GM18511 (cell line): ENCODE measurements around the gene RETREG2.

Experiments
- ATAC-seq: cut with Tn5 transposase; IDR thresholded peaks from one replicate; pipeline ENCODE4 v1.9.1; 2021; ENCODE audit warnings: mild to moderate bottlenecking, moderate library complexity; ENCODE audit not compliant: unreplicated experiment

RETREG2 gene

GRCh38 chr2:219177552-219178376, at the start of gene RETREG2:
RETREG2 (plus strand) TSS chr2:219178275; CDS start chr2:219178353, 78 bp downstream.
- peak; percentile 49 for ATAC-seq

GRCh38 chr2:219128396-219128795, 49.7 kb upstream of the RETREG2 start:
- no peak for ATAC-seq

- no peak for ATAC-seq
Observed at GRCh38 chr2:219129589-219129988, 48.5 kb upstream of the RETREG2 start.

- no peak for ATAC-seq
Observed at GRCh38 chr2:219131327-219131726, 46.7 kb upstream of the RETREG2 start.

GRCh38 chr2:219131744-219132143, 46.3 kb upstream of the RETREG2 start:
- no peak for ATAC-seq

GRCh38 chr2:219133976-219134375, 44.1 kb upstream of the RETREG2 start:
- ATAC-seq, result no peak

GRCh38 chr2:219140722-219141121, 37.4 kb upstream of the RETREG2 start:
- ATAC-seq, result no peak

GRCh38 chr2:219142329-219142728, 35.7 kb upstream of the RETREG2 start:
- no peak for ATAC-seq

- ATAC-seq, result no peak
Observed at GRCh38 chr2:219149667-219150066, 28.4 kb upstream of the RETREG2 start.

- no peak for ATAC-seq
Observed at GRCh38 chr2:219155054-219155644, 22.9 kb upstream of the RETREG2 start.

- no peak for ATAC-seq
Observed at GRCh38 chr2:219157396-219157795, 20.7 kb upstream of the RETREG2 start.

- no peak for ATAC-seq
Observed at GRCh38 chr2:219158025-219158424, 20.1 kb upstream of the RETREG2 start.

- ATAC-seq, result no peak
Observed at GRCh38 chr2:219158586-219158985, 19.5 kb upstream of the RETREG2 start.

- no peak for ATAC-seq
Observed at GRCh38 chr2:219159771-219160185, 18.3 kb upstream of the RETREG2 start.

- ATAC-seq, result peak; percentile 89
Observed at GRCh38 chr2:219160186-219161017, 17.7 kb upstream of the RETREG2 start, which contains the start of gene NHEJ1. NHEJ1 (minus strand) TSS chr2:219160815; CDS start chr2:219158362, 2,453 bp downstream.

- ATAC-seq, result no peak
Observed at GRCh38 chr2:219161097-219161496, 17.0 kb upstream of the RETREG2 start.

- ATAC-seq, result no peak
Observed at GRCh38 chr2:219163156-219163555, 14.9 kb upstream of the RETREG2 start.

- ATAC-seq, result no peak
Observed at GRCh38 chr2:219165058-219165911, 12.8 kb upstream of the RETREG2 start.

- ATAC-seq, result no peak
Observed at GRCh38 chr2:219167997-219168396, 10.1 kb upstream of the RETREG2 start.

GRCh38 chr2:219168526-219168925, 9.5 kb upstream of the RETREG2 start:
- no peak for ATAC-seq
